HG03520 (cell line): ENCODE measurements around the gene GAS2L2.

ENCODE experiments used
- ATAC-seq: cut with Tn5 transposase; IDR thresholded peaks from one replicate; pipeline ENCODE4 v1.9.1; 2021; ENCODE audit warnings: mild to moderate bottlenecking, moderate library complexity; ENCODE audit not compliant: unreplicated experiment

GAS2L2 gene

DNA sequence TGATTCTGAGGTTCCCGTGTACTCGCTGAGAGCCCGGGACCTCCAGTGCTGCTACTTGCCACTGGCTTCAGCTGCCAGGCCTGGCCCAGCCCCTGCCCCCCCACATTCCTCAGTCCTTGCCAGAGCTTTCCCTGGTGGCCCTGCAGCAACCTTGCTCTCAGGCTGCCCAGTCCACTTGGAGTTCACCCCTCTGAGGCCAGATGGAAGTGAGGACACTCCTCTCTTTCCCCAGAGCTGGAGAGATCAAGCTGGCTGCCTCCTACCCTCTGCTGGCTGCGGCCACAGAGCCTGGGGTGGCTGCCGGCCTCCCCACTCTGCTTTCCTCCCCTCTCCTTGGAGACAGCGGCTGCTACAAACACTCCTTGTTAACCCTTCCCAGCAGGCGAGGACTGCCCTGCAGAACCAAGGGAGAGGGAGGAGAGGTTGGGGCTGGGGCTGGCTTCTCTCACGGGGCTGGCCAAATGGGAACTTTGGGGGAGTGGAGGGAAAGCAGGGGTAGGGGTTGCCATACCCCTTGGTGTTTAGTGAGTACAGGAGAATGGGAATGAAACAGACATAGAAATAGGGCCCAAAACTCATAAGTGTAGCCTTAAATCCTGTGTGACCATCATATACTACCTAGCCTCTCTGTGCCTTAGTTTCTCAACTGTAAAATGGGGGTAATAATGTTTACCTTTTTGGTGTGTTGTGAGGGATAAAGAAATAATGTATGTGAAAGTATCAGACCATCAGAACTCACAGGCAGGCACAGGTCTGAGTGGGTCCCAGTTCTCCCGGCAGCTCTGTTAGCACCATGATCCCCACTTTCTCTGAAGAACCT is at the start of gene GAS2L2:
Gene GAS2L2, minus strand, starts transcription at position 295 of the 820 bp plus-strand sequence. CDS start 389 bp downstream, outside the sequence.
- no peak for ATAC-seq

DNA sequence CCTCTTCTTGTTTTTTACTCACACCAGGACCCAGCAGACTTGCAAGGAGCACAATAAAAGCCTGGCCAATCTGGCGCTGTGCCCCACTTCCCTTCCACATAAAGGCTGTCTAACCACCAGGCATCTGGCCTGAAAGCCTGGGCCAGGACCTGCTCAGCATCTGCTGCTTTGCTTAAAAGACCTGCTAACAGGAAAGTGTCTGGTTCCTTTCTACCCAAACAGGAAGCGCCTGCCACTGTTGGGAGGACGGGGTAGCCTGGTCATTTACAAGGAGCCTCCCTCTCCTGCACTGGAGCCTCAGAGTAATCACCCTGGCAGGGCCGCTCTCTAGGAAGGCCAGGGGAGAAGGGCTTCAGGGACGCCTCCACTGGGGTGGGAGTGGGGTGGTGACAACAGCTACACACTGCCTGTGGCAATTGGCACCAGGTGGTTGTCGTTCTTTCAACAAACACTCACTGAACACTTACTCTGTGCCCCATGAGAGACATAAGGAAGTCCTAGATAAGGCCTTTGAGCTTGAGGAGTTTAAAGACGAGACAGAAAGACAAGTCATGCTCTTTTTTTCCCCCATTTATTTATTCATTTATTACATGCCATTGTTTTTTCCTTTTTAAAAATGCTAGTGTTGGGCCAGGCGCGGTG is 48.7 kb upstream of the GAS2L2 start:
- no peak for ATAC-seq

DNA sequence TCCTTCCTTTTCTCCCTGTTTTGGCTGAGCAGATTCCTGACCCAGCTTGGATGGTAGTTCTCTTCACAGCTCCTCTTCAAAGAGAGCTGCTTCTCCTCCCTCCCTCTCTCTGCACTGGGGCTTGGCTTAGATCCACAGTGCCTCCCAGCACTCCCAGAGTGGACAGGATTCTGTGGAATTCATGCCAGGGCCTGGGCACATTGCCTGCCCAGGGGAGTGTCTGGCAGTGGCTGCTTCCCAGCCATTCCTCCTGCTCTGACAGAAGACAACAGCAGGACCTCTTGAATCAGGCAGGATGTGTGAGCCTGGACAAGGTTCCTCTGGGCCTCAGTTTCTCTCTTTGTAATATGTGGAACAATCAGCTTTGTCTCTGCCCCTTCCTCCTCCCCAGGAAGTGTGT is 46.9 kb upstream of the GAS2L2 start:
- ATAC-seq = no peak

DNA sequence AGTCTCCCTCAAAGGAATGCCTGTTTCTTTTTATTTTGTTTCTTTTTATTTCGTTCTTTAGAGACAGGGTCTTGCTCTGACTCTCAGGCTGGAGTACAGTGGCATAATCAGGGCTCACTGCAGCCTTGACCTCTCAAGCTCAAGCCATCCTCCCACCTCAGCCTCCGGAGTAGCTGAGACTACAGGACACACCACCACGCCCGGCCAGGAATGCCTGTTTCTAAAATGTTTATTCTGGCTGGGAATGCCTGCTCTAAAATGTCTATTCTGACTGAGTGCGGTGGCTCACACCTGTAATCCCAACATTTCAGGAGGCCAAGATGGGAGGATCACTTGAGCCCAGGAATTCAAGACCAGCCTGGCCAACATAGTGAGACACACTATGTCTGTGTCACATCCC is 44.9 kb upstream of the GAS2L2 start:
- ATAC-seq = no peak

DNA sequence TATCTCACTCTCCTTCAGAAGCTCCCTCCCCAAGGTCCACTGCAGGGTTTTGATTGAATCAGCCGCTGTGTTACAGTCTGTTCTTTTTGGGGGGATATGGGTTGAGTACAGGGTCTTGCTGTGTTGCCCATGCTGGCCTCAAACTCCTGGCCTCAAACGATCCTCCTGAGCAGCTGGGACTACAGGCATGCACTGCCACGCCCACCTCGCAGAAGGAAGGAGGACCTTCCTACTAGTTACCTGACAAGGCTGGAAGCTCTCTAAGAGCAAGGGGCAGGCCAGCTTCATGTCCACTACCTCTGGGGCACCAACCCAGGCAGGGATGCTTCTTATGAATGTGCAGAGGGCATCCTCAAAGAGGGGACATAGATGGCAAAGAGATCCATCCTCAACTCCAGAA is 44.3 kb upstream of the GAS2L2 start:
- no peak for ATAC-seq

DNA sequence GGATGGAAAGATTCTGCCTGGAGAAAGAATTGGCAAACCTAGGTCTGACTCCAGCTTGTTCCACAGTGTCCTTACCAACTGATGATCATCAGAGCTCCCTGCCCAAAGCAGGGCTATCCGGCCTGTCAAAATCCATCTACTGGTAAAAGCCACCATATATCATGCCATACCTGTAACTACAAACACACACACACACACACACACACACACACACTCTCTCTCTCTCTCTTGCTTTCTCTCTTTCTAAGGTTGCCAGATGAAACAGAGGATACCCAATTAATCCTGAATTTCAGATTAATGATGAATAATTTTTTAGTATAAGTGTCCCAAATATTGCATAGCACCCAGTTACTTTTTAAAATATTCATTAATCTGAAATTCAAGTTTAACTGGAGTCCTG is 43.9 kb upstream of the GAS2L2 start:
- no peak for ATAC-seq

DNA sequence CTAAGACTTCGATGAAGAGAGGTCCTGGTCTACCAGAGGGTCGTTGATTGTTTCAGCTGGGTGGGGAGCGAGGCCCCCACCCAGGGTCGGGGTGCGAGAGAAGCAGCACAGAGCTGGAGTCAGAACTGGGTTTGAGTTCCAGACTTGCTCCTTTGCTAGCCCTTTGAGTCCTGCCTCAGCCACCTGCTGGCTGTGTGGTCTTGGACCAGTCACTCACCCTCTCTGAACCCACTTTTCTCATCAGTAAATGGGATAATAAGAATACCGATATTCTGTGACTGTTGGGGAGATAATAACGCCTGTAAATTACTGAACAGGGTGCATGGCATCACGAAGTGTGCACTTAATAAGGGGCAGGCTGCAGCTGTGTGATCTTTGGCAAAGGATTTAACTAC is 42.8 kb upstream of the GAS2L2 start:
- no peak for ATAC-seq

DNA sequence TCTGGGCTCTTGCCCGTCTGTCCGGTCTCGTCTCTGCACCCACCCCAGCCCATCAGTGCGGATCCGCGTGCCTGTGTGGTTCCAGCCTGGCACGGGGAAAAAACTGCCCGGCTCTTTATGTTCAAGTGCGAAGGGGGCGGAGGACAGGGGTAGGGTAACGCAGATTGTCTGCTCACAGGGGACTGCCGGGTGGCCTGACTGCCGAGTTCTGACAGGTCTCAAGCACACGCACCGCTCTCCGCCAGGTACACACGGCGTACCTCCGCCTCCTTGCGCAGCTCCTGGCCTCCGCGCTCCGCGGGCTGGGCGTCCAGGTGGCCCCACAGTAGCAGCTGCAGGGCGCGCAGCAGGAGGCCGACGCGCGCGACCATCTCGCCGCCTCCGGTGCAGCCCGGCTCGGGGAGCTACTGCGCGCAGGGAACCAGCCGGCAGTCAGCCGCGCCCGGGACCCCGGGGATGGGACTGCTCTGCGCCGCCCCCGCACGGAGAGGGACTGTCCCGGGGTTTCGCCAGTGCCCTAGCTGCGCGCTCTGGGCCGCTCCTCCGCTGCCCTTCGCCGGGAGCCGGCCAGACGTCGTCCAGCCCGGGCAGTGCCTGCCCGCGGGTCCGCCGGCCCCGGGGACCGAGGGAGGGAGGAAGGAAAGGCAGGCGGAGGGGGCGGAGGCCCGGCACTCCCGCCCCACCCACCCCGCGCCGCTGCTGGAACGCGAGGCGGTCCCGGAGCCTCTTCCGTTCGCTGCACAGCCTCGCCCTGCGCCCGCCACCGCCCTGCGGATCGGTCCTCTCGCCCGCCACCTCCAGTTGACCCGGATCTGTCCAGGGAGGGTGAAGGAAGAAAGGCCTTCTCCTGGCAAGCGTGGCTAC is 42.2 kb upstream of the GAS2L2 start, which contains the start of gene MMP28:
Gene MMP28, minus strand, starts transcription at position 635 of the 864 bp plus-strand sequence. Its CDS starts 264 bp downstream, at position 371.
- no peak for ATAC-seq

DNA sequence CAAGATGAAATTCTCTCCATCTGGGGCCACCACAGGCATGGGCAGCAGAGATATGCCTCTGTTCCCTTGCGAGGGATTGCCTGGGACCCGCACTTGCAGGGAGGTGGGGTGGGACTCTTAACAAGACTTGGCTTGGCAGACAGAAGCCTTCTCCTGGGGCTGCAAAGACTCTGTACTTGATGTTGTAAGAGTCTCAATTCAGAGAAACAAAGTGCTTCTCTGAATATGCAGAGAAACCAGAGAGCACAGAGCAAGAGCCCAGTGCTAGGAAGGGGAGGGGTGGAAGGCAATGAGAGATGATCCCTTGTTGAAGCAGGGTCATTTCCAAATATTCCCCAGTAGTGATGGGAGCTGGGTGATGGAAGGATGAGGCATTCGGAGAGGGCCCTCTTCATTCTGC is 40.2 kb upstream of the GAS2L2 start:
- no peak for ATAC-seq

DNA sequence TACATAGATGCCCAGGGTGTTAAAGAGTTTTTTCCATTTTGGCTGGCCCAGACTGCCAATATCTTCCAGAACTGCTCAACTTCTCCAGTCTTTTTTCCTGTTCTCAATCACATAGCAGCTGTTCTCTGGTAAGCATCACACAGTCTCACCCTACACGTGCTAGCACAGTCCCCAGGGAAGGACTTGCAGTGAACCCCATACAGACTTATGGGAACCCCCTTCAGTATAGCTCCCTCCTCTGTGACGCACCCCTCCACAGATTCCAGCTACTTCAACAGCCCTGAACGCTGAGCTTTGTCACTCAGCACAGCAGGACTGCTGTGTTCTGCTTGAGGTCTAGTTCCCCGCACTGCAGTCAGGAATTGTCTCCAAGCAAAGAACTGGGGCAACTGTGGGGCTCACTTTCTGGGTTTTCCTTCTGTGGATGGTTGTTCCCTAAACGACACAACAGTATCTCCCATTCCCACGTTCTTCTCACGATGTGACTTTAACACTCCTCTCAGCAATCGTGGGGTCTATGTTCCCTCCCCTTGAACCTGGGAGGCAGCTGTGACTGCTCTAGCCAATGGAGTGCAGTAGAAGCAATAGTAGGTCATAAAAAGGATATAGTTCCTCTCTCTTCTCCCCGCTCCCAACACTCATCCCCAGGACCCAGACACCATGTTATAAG is 38.8 kb upstream of the GAS2L2 start:
- ATAC-seq = no peak

DNA sequence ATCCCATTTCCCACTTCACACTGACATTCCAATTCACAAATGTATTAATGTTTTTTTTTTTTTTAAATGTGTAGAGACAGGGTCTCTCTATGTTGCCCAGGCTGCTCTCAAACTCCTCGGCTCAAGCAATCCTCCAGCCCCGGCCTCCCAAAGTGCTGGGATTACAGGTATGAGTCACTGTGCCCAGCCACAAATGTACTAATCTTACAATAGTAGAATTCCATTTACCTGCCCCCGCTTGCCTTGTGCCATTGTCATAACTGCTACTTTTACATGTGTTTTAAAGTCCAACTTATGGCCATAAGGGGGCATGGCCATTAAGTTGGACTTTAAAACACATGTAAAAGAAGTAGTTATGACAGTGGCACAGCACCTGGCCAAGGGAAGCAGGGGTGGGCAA is 37.8 kb upstream of the GAS2L2 start:
- no peak for ATAC-seq

DNA sequence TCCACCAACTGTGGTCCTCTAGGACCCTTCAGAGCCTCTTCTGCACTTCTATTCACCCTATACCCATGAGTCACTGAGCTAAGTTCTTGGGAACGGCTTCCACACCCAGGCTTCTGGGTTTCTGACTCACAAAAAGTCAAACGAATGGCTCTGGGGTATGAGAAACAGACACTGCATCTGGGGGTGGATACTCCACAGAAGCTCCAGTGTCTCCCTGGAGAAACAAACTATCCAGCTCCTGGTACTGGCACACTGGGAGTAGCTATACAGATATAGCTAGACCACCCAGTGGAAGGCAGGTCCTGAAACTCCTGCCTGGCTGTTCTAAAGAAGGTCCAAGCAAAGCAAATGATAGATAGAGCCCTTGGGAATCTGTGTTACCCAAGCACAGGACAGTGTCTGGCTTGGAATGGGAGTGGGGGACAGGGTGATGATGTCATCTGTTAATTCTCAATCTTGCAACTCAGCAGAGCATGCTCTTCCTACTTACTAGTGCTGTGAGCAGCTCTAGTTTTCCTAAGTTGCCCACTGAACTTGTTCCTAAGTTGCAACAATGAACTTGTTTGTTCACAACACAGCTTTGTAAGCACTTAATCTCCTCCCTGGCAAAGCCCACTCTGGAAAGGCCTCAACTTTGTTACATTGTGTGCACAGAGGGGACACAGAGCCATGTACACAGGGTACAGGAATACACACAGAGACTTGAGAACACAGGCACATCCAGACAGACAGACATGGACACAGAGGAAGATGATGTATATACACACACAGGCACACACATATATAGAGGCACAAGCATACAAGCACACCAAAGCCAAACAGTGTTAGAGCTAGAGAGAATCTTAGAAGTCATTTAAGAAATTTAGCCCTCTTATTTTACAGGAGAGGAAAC is 35.7 kb upstream of the GAS2L2 start:
- no peak for ATAC-seq

DNA sequence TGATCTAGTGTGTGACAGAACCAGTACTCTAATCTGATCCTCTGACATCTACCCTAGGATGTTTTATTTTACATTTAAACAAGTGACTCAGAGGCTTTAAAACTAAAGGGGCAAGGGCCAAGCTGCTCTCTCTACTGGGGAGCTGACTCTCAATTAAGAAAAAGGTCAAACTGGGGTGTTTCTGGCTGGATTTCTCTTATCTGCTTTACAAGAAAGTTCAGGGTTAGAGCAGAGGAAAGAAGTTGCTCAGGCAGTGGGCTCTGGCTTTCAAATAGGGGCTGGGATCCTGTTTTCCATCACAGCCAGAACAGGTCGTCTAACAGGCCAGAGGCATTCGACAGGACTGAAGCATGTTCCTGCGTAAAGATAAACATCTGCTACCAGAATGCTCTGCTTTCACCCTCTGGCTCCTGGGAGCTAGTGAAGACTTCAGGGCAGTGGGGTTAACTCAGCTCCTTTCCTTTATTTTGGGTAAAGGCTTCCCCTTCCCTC is 33.9 kb upstream of the GAS2L2 start:
- no peak for ATAC-seq

DNA sequence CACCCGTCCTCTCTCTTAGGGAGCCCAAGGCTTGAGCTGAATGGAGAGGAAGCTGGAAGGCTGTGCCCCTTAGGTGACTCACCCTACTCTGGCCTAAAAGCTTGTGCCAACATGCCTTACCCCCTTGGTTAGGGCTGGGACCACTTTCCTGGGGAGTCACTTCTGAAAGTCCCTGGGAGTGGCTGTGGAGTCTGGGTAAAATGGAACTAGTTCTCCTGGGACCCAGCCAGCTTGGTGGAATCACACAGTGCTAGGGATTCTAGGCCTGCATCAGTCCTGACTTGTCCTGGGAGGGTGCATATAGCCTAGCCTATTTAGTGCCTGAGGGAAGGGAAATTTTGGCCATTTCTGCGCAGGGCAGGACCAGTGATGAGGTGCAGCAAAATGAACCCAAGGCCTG is 31.9 kb upstream of the GAS2L2 start:
- ATAC-seq = no peak

DNA sequence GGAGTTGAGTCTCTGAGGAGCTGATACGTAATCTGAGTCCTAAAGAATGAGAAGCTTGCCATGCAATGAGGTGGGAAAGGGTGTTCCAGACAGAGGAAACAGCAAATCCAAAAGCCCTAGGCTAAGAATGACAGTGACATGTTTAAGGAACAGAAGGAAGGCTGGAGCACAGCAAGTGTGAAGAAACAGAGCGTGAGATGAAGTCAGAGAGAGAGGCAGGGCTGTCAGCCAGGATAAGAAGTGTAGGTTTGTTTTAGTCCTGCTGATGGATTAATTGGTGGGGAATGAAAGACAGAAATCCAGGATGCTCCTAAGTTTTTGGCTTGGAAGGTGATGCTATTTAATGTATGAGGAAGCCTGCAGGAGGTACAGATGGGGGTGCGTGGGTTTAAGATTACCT is 27.9 kb upstream of the GAS2L2 start:
- no peak for ATAC-seq

DNA sequence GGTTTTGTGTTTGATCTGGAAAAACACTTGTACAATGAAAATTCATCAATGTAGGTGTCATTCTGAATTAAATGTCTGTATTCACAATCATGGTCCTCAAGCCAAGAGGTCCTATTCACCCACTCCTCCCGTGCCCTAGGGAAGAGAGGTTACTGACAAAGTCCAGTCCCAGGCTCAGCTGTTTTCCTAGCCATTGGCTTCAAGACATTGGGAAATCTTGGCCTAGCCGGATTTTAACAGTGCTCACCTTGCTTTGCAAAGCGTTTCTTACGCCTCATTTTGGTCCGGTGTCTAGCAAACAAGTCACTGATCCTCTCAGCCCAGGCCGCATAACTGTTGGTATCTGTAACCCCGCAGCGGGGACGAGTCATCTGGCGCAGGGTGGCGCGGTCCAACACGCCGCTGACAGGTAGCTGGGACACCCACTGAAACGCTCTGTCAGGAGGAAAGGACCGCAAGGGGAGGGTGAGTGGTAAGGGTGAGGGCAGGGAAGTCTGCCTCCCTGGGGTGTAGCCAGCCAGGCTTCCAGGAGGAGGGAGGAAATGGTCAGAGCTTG is 25.7 kb upstream of the GAS2L2 start:
- no peak for ATAC-seq

DNA sequence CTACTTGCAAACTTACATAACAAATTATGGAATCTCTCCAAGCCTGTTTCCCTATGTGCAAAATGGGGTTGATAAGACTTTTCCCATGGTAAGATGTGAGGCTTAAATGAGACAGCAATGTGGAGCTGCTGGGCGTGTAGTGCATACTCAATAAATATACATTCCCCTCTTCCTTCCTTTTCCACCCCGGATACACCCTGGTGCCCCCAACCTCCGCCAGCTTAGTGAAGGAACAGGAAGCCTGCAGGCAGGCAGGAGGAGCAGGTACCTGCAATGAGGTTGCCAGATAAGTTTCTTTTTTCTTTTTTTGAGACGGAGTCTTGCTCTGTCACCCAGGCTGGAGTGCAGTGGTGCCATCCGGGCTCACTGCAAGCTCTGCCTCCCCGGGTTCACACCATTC is 22.5 kb upstream of the GAS2L2 start:
- ATAC-seq = no peak

DNA sequence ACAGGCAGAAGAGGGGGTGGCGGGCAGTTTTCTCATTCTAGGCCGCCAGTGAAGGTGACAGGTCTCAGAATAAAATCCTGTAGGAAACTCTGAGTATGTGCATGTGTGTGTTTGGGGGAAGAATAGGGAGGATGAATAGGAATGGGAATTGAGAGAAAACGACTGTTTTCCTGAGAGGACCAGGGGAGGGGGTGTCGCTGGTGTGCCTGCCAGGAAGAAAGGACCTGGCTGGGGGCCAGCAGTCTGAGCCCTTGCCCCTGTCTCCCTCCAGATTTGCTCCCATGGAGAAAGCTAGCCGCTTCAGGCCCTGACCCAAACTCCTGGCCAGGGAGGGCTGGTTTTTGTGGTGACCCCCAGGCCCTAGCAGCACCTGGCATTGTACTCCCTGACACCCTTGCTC is 22.0 kb upstream of the GAS2L2 start:
- ATAC-seq = no peak

DNA sequence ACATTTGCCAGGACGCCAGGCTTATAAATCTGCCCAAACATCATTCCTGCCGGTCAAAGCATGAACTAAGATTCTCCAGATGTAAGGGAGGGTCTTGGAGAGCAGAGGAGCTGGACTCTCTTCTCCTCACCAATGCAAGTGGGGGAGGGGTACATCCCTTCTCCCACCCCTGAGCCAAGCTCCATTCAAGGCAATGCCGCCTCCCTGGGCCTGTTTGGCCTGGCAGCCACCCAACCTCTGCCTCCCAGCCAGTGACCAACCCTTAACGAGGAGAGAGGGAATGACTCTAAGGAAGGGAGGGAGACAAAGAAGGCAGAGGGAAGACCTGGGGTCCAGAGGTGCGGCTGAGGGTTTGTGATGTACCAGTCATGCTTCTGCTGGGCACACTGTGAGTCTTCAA is 21.5 kb upstream of the GAS2L2 start:
- no peak for ATAC-seq
